Spinal cord (tissue), 10 donors: ENCODE results near the gene ATAD3B. TPM values are rescaled to one million over a fixed set of nuclear protein-coding genes. Genes with fewer than 3 reads are reported as not detected.
A peak's percentile ranks its signal among the peaks of the same experiment; 100 is the strongest.
"Not testable (repeated sequence)": the region's sequence is repeated elsewhere in the genome, so short reads cannot be mapped to it uniquely, and the experiment has no call there.

Experiments
- DNase-seq, 6 donors: peaks; one replicate each; pipeline versions ENCODE4 v3.0.0 to v3.0.0-alpha.2; 2013 to 2015; ENCODE audit warnings: low spot score in 6 of 6, low read depth in 4 of 6
- H3K27ac ChIP-seq: one replicate; pipeline ENCODE4 v1.5.1; 2013; ENCODE audit warnings: low read depth, low read length, control low read depth
- H3K27me3 ChIP-seq: one replicate; pipeline ENCODE4 v1.6.1; 2013; ENCODE audit warnings: low read length; ENCODE audit not compliant: control insufficient read depth, insufficient read depth
- H3K36me3 ChIP-seq: one replicate; pipeline ENCODE4 v1.6.1; 2013; ENCODE audit warnings: low read length; ENCODE audit not compliant: control insufficient read depth, insufficient read depth
- H3K4me1 ChIP-seq: one replicate; pipeline ENCODE4 v1.6.1; 2013; ENCODE audit warnings: low read length; ENCODE audit not compliant: control insufficient read depth, insufficient read depth
- H3K4me3 ChIP-seq: one replicate; pipeline ENCODE4 v1.5.1; 2013; ENCODE audit warnings: low read depth, low read length, control low read depth
- H3K9me3 ChIP-seq: one replicate; pipeline ENCODE4 v1.6.1; 2013; ENCODE audit warnings: low read length; ENCODE audit not compliant: control insufficient read depth, insufficient read depth
- WGBS: methylation state at CpG from one replicate; pipeline ENCODE4 v1.1.5; 2013; ENCODE audit warnings: missing lambda C conversion rate; ENCODE audit not compliant: insufficient coverage; 5-methylcytosine and 5-hydroxymethylcytosine counted together
- polyA plus RNA-seq, 2 donors: library from polyadenylated mRNA; unstranded; fragments of 120-200 nt; gene quantifications; one replicate each; pipeline ENCODE4 v1.2.1, GENCODE V29; 2013; ENCODE audit not compliant: insufficient read length in 2 of 2
- total RNA-seq, 2 donors: library from RNA; depleted of rRNA in 1 of 2; stranded (reverse); fragments of 120-200 nt in 1 of 2; fragments of >200 nt in 1 of 2; gene quantifications; one replicate each; pipeline versions ENCODE4 v1.2.3 to v1.2.4, GENCODE V29; 2013 to 2014
- donor health status: healthy.

The ATAD3B gene
- total and polyA plus RNA-seq, 4 donors = 9.8 to 37.8 (median 19.1) TPM

DNA sequence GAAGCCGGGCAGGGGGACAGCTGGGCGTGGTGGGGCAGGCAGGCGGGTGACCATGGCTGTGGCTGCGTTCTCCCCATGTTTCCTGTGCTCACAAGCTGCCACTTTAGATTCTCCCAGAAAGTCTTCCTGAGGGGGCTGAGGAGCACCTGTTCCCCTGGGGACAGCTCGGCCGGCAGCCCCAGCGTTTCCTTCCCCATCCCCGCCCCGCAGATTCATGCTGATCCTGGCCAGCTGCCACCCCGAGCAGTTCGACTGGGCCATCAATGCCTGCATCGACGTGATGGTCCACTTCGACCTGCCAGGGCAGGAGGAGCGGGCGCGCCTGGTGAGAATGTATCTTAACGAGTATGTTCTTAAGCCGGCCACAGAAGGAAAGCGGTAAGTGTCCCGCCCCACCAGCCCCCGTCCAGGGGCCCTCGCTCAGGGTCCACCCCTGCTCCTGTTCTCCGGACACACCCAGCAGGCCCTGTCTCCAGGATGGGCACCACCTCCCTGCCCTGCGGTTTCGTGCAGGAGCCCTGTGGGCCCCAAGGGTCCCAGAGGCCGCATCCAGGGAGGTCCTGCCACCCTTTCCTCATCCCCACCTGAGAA lies 10.9 kb upstream of the ATAD3B start:
- no peaks in the 10 kb centered on the region for H3K27me3 ChIP-seq
- no peak overlapping the region for H3K4me3 ChIP-seq
- 79% methylated on average over 27 of the region's 27 CpGs for WGBS
- no peaks in the 10 kb centered on the region for H3K9me3 ChIP-seq
- no peaks in the 10 kb centered on the region for H3K4me1 ChIP-seq
- peaks cover 2% of the 10 kb centered on the region for H3K36me3 ChIP-seq
- DNase-seq = no peak
- no peak overlapping the region for H3K27ac ChIP-seq

DNA sequence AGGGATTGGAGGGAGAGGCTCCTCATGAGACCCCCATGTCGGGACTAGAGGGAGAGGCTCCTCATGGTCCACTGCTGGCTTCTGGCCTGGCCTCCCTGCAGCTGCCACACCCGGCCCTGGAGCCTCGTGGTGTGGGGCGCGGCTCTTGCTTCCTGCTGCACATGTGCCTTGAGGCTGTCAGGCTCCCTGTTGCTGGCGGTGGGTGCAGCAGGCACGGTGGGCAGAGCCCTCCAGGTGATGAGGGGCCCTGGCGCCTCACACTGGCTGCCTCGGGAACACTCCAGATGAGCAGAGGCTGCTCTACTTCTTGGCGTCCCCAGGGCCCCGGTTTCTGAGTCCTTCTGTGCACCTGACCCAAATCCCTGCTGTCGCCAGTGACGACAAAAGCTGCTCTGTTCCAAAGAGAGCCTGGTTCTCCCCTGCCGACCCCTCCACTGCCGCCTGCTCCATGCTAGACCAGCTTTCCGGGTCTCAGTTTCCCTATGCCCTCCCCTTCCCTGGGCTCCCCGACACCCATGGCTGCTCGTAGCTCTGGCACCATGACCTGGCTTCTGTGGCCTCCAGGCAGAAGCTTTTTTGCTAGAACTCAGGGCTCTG lies 9.7 kb upstream of the ATAD3B start:
- Histone ChIP-seq H3K27ac (no peak overlapping the region), H3K4me1 (no peaks in the 10 kb centered on the region), H3K9me3 (no peaks in the 10 kb centered on the region), H3K36me3 (peaks cover 2% of the 10 kb centered on the region), H3K27me3 (no peaks in the 10 kb centered on the region), H3K4me3 (no peak overlapping the region)
- no peak for DNase-seq
- 66% methylated on average over 18 of the region's 18 CpGs for WGBS

DNA sequence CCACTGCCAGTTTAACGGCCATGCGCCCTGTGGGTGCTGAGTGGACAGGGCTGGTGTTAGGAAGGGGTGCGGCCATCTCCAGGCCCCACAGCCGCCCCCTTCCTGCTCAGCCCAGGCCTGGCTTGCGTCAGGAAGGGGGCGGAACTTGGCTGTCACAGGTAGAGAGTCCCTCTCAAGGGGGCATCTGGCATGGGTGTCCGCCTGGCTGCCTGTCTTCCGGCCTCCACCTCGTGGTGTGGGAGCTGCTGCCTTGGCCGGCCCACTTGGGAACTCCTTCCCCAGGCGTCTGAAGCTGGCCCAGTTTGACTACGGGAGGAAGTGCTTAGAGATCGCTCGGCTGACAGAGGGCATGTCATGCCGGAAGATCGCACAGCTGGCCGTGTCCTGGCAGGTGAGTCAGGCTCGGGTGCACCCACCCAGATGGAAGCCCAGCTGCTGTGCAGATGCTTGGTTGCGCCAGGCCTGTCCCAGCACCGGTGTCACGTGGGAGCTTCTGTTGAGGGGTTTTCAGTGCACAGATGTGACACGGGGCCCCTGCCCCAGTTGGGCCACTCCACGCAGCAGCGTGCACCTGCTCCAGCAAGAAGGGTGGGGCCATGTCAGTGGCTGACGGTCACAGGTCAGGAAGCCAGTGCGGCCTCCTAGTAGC lies 9.1 kb upstream of the ATAD3B start:
- Histone ChIP-seq H3K9me3 (no peaks in the 10 kb centered on the region), H3K27ac (no peak overlapping the region), H3K4me1 (no peaks in the 10 kb centered on the region), H3K27me3 (no peaks in the 10 kb centered on the region), H3K36me3 (peaks cover 2% of the 10 kb centered on the region), H3K4me3 (no peak overlapping the region)
- WGBS = 76% methylated on average over 26 of the region's 26 CpGs
- DNase-seq = no peak

- no peak overlapping the region for H3K4me3 ChIP-seq
- no peak overlapping the region for H3K27ac ChIP-seq
- peaks cover 2% of the 10 kb centered on the region for H3K36me3 ChIP-seq
- no peaks in the 10 kb centered on the region for H3K9me3 ChIP-seq
- 82% methylated on average over 7 of the region's 7 CpGs for WGBS
- H3K4me1 ChIP-seq = no peaks in the 10 kb centered on the region
- DNase-seq = no peak
- H3K27me3 ChIP-seq = no peaks in the 10 kb centered on the region
Observed at GRCh38 chr1:1463312-1463711, 8.3 kb upstream of the ATAD3B start.

- H3K36me3 ChIP-seq, H3K27me3 ChIP-seq, H3K9me3 ChIP-seq, DNase-seq, H3K4me3 ChIP-seq, H3K27ac ChIP-seq: not testable (repeated sequence)
- WGBS = 73% methylated on average over 3 of the region's 44 CpGs
- peaks cover 18% of the 10 kb centered on the region for H3K4me1 ChIP-seq
Observed at GRCh38 chr1:1468196-1468985, 3.2 kb upstream of the ATAD3B start.

GRCh38 chr1:1470626-1471388 lies 758 bp upstream of the ATAD3B start:
- Histone ChIP-seq H3K4me3 (peak overlapping the region; percentile 65), H3K27me3 (no peaks in the 10 kb centered on the region), H3K4me1 (peaks cover 20% of the 10 kb centered on the region), H3K27ac (peak overlapping the region; percentile 80), H3K36me3 (peaks cover 10% of the 10 kb centered on the region), H3K9me3 (no peaks in the 10 kb centered on the region)
- WGBS = 12% methylated on average over 10 of the region's 16 CpGs
- DNase-seq = no peak

DNA sequence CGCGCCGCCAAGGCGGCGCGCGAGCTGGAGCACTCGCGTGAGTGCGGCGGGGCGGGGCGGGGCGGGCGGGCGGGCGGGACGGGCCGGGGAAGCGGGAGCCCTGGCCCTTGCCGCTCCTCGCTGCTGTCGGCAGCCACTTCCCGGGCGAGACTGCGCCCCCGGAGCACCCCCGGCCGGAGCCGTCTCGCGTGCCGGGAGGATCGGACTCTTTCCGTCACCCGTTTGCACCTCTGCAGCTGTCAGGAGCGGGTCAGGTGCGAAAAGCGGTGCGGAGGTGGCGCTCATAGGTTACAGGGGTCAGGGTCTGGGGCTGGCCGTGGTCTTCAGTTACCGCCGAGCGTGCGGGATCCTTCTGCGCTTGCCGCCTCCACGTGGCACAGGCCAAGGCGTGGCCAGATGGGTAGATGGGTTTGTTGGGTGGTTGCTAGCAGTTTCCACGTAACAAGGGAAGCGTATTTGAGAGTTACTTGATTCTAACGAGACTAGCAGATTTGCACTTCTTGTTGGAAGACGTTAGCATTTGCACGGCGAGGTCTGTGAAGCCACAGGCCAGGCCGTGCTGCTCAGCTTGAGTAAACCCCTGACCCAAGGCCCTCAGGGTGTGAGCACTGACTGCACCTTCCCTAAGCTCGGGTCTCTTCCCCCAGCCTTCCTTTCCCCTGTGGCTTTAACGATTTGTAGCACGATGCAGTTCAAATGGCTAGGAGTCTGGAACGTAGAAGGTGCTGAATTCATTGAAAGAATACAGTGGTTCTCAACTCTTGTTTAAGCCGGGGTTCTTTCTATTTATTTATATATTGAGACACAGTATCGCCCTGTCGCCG lies 700 bp downstream of the ATAD3B start:
- peaks cover 20% of the 10 kb centered on the region for H3K4me1 ChIP-seq
- 1% methylated on average over 18 of the region's 65 CpGs for WGBS
- peak overlapping the region; percentile 39 for H3K4me3 ChIP-seq
- DNase-seq, H3K27ac ChIP-seq, H3K9me3 ChIP-seq, H3K27me3 ChIP-seq: not testable (repeated sequence)
- H3K36me3 ChIP-seq = peaks cover 18% of the 10 kb centered on the region

DNA sequence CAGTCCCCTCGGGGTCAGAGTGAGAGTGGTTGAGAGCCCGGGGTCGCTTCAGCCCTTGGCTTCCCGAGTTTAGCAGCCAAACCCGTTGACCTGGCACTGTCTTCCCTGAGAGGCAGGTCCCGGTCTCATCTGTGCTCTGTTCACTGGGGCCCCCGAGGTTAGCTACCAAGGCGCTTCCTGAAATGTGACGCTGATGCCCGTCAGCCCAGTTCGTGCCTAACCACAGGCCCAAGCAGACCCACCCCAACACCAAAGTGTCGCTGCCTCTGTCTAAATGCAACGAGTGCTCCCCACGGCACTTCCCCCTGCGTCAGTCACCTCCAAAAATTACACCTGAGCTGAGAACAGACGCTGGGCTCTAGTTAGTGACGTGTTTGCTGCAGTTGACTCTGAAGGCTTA lies 4.4 kb downstream of the ATAD3B start:
- not testable (repeated sequence) for H3K27me3 ChIP-seq, H3K4me3 ChIP-seq, H3K27ac ChIP-seq, DNase-seq, H3K9me3 ChIP-seq
- WGBS = no CpG with 5 or more reads among the region's 17 CpGs
- Histone ChIP-seq H3K36me3 (peaks cover 49% of the 10 kb centered on the region), H3K4me1 (peaks cover 12% of the 10 kb centered on the region)
